SK-N-MC (cell line): ENCODE results near the gene AKT3.

Source experiments
- EZH2 ChIP-seq: fragments of 200-600 bp; sonication (generic); IDR thresholded peaks from one replicate; pipeline ENCODE4 v1.6.1; 2017; ENCODE audit warnings: antibody characterized with exemption
- POLR2AphosphoS5 ChIP-seq: IDR thresholded peaks from 2 replicates; pipeline ENCODE4 v1.6.1; 2012; ENCODE audit warnings: mild to moderate bottlenecking, low read depth, low read length, borderline replicate concordance

- TF ChIP-seq EZH2, result no peak
- no peak for TF ChIP-seq POLR2AphosphoS5
Measured at GRCh38 chr1:243587823-243588560, 262.1 kb downstream of the AKT3 start.
